Measurements from ENCODE around the gene ZC3H18. TPM values are rescaled to one million over a fixed set of nuclear protein-coding genes. Genes with fewer than 3 reads are reported as not detected.
A peak's percentile ranks its signal among the peaks of the same experiment; 100 is the strongest.

Gene ZC3H18
- total RNA-seq, 1 experiment from 2014 or later = 11.8 TPM

DNA sequence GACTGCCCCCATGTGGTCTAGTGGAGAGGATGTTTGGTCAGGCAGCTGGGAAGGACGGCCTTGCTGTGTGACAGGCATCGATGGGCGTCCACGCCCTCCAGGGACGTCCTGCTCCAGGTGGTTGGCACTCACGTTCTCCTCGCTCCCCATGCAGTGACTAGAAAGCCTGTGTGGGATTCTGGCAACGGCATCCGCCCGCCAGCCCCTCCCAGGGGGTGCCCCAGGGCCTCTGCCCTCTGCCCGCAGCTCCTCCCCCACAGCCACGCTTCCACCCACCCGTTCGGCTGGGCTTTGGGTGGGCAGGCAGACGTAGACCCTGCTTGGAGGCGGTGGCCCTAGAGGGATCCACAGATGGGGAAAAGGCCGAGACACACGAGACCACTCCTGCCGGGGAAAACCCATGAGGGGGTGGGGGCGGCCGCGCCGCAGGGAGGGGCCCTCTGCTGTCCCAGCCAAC lies 63.5 kb downstream of the ZC3H18 start:
- Histone ChIP-seq H3K9me2 (replicated peaks; ENCODE audit: low read length) (no peaks in the 10 kb centered on the region), H4K20me1 (ENCODE audit: low read length) (no peaks in the 10 kb centered on the region), H3F3A (ENCODE audit: low read length, unreplicated experiment) (no peaks in the 10 kb centered on the region), H3K4me1 (ENCODE audit: insufficient read depth, low read length) (0 out of 2 replicates have a peak, but pooled peaks cover 4% of the 10 kb centered on the region), H3K4me2 (ENCODE audit: low read length) (no peak overlapping the region), H3K36me3 (ENCODE audit: low read depth, low read length) (no peaks in the 10 kb centered on the region), H3K9me3 (ENCODE audit: low read length) (no peaks in the 10 kb centered on the region), H3K79me2 (ENCODE audit: low read length) (no peaks in the 10 kb centered on the region), H3K27me3 (ENCODE audit: low read length) (no peaks in the 10 kb centered on the region), H3K27ac (ENCODE audit: low read length) (no peak overlapping the region), H2AFZ (ENCODE audit: low read length) (no peak overlapping the region), H3K4me3 (ENCODE audit: low read length) (no peak overlapping the region), H3K9ac (ENCODE audit: low read length) (no peak overlapping the region)
- intact Hi-C loops (cut with micrococcal nuclease) = no loop called here
- TF ChIP-seq CTCF (conservative IDR thresholded peaks at IDR 0.05; ENCODE audit: low read depth, low read length) (no peak; the same call in 1 of the 2 replicates), EZH2phosphoT487 (IDR thresholded peaks at IDR 0.05; ENCODE audit: borderline replicate concordance, low read length) (no peak), EZH2 (IDR thresholded peaks at IDR 0.05; ENCODE audit: low read length, unreplicated experiment) (no peak)
- DNase-seq = no peak
- CTCF ChIA-PET = no interaction called here
- POLR2A ChIA-PET (ENCODE audit: unreplicated experiment) = no interaction called here
- no TSS peak for BruUV-seq (replicated peaks)
- ATAC-seq = peak; percentile 29

- Histone ChIP-seq H3K27me3 (ENCODE audit: low read length) (no peaks in the 10 kb centered on the region), H3K79me2 (ENCODE audit: low read length) (no peaks in the 10 kb centered on the region), H3K9me3 (ENCODE audit: low read length) (no peaks in the 10 kb centered on the region), H3K4me2 (ENCODE audit: low read length) (no peak overlapping the region), H3K36me3 (ENCODE audit: low read depth, low read length) (no peaks in the 10 kb centered on the region), H3K9ac (ENCODE audit: low read length) (no peak overlapping the region), H2AFZ (ENCODE audit: low read length) (no peak overlapping the region), H3K27ac (ENCODE audit: low read length) (no peak overlapping the region), H3K4me1 (ENCODE audit: insufficient read depth, low read length) (0 out of 2 replicates have a peak, but pooled peaks cover 4% of the 10 kb centered on the region), H3K4me3 (ENCODE audit: low read length) (no peak overlapping the region), H4K20me1 (ENCODE audit: low read length) (no peaks in the 10 kb centered on the region), H3K9me2 (replicated peaks; ENCODE audit: low read length) (no peaks in the 10 kb centered on the region), H3F3A (ENCODE audit: low read length, unreplicated experiment) (no peaks in the 10 kb centered on the region)
- TF ChIP-seq EZH2phosphoT487 (IDR thresholded peaks at IDR 0.05; ENCODE audit: borderline replicate concordance, low read length) (no peak), EZH2 (IDR thresholded peaks at IDR 0.05; ENCODE audit: low read length, unreplicated experiment) (no peak), CTCF (conservative IDR thresholded peaks at IDR 0.05; ENCODE audit: low read depth, low read length) (no peak)
- POLR2A ChIA-PET (ENCODE audit: unreplicated experiment) = no interaction called here
- intact Hi-C loops (cut with micrococcal nuclease) = no loop called here
- CTCF ChIA-PET = no interaction called here
- DNase-seq (no peak), ATAC-seq (no peak)
- no TSS peak for BruUV-seq (replicated peaks)
Observed at GRCh38 chr16:88634141-88634993, 64.2 kb downstream of the ZC3H18 start.
